NCI-H1930 (cell line): ENCODE measurements around the gene FNDC5.

Experiments
- DNase-seq, 2 experiments: peaks; one replicate each; lab custom pipeline; 2025; lab: John Stamatoyannopoulos, UW

Gene FNDC5

DNA sequence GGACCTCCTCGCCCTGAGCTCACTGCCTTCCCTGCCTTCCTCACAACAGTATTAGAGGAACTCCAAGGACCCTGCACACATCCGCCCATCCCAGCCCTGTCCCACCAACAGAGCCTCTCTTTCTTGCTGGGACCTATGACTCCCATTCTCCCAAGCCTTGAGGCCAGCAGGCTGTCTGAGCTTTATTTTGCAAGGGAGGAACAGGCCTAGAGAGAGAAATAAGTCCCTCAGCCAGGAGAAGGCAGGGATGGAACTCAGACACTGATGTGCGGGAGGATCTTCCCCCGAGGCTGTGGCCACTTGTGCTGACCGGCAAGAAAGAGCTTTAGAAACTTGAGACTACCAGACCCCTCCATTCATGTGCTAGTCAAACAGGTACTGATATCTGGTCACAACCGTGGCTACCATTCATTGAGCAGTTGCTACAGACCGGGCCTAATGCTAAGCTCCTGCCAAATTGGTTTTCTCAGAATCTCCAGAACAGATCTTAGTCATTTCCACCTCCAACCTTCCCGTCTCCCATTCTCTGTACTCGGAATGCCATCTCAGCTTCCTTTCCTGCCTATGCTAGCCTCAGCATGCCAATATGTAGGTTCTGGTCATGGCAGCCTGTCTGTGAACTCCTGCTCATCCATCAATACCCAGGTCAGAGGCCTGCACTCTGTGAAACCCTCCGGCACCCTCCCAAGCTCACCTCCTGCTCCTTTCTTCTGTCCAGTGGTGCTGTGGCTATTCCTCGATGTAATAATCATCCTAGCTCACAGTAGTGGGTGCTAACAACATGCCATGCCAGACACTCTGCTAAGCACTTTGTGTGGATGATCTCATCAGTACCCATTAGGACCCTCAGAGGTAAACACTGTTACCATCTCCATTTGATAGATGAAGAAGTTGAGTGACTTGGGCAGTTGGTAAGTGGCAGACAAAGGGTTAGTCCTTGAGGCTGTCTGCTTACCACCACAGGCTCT lies 26.7 kb upstream of the FNDC5 start:
- DNase-seq = no peak

DNA sequence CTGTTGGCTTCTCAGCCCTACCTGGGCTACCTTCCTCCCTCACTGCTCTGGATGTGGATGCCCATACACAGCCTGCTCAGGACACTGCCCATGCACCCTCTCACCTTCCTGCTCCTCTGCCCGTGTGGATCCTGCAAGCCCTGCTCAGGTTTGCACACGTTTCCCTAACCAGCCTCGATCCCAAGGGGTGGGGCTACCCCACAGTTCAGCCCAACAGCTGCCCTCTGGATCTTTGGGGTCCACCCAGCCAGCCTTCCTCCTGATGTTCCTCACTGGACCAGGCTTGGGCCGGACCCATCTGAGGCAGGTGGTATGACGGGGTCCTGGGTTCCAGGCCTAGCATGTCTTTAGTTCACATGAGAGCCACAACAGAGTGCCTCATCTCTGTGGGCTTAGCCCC lies 25.7 kb upstream of the FNDC5 start:
- DNase-seq = no peak

DNA sequence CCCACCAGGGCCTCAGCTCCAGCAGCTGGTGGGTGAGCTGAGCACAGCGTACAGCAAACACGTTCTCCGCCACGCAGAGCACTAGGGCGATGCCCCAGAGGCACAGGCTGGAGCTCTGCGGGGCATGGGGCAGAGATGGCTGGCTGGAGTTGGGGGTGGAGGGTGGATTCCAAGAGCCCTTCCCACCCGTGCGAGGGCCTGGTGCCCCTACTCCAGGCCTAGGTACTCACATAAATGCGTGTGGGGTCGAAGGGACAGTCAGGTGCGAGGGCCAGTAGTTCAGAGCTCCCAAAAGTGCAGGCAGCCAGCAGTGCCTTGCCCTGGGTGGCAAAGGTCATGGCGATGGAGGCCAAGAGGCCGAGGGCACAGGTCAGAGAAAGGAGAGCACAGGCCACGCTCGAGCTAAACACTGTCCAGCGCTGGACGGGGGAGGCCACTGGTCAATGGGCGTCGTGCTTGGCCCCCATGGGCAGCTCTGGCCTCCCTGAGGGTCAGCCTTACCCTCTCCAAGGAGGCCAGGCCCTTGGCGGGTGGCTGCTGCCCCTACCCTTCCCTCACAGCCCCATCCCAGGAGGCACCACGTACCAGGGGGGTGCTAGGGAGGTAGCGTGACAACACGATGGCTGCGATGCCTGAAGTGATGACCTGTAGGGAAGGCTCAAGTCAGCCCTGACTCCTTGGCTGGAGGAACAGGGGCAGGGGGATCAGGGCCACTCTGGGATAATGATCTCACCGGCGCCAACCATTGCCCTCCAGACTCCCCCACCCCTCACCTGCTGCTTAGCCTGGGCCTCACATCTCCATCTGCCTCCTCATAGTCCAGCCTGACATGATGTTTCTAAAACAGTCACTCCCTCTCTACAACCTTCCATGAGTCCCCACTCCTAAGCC lies 24.9 kb upstream of the FNDC5 start:
- no peak for DNase-seq

DNA sequence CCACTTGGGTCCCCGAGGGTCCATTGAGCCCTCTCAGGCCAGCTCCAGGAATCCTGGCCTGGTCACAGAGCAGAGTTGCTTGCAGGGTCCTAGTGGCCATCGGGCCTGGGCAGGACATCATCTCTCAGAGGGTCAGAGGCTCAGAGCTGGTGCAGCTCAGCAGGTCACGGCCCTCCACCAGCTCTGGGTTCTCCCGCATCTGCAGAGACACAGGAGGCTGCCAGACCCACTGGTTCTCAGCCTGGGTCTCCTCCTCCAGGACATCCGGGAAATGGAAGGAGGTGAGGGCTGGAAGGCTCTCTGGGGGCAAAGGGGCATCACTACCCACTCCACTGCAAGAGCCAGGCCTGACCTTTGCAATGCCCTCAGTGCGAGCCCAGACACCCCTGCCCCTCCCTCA lies 24.0 kb upstream of the FNDC5 start:
- no peak for DNase-seq

DNA sequence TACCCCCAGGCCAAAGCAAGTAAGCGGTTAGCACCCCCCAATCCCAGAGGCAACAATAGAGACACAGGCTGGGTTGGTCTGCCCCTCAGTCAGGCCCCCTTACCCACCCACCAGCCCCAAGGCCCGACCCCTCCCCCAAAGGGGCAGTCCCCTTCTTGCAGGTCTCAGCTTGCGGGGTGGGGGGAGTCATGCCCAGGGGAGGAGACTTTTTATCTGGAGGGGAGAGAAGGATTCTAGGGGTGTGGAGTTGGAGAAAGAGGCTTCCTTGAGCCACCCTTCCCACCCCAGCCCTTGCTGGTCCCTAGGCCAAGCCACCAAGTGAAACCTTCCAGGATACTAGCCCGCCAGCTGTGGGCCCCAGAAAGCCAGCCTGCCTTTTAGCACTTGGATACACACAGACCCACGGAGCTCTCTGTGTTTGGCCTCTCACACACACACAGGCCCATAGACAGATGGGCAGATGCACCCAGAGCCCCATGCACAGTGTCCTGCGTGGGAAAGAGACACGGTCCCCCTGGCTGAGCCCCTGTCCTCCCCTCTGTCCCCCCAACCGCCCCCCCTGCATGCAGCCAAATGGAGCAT lies 23.4 kb upstream of the FNDC5 start:
- no peak for DNase-seq

DNA sequence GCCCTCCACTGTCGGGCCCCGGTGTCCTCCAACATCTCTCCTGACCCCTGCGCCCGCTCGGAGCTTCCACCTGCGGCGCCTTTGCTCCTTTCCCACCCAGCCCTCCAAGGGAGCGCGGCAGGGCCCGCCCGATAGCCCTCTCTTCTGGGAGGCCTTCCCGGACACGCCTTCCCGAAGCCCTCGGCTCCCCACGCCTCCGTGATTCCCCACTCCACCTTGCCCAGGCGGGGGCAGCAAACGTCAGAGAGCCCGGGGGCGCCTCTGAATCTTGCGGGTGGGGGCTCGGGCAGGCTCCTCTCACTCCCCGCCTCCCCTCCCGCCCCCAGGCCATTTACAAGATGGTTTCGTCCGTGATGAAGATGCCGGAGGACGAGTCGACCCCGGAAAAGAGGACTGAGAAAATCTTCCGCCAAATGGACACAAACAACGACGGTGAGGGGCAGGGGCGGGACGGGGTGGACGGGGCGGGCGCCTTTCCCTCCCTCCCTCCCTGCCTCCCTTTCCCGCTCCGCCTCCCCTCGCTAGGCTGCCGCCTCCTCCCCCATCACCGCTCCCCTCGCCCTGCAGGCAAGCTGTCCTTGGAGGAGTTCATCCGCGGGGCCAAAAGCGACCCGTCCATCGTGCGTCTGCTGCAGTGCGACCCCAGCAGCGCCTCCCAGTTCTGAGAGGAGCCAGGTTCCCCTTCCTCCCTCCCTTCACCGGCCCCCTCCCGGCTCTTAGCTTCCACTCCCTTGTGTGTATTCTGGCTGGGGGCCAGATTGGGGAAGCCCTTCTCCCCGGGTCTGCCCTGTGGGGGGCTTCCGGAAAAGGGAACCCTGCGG lies 22.7 kb upstream of the FNDC5 start:
- peak; percentile 67 to 72 for DNase-seq

DNA sequence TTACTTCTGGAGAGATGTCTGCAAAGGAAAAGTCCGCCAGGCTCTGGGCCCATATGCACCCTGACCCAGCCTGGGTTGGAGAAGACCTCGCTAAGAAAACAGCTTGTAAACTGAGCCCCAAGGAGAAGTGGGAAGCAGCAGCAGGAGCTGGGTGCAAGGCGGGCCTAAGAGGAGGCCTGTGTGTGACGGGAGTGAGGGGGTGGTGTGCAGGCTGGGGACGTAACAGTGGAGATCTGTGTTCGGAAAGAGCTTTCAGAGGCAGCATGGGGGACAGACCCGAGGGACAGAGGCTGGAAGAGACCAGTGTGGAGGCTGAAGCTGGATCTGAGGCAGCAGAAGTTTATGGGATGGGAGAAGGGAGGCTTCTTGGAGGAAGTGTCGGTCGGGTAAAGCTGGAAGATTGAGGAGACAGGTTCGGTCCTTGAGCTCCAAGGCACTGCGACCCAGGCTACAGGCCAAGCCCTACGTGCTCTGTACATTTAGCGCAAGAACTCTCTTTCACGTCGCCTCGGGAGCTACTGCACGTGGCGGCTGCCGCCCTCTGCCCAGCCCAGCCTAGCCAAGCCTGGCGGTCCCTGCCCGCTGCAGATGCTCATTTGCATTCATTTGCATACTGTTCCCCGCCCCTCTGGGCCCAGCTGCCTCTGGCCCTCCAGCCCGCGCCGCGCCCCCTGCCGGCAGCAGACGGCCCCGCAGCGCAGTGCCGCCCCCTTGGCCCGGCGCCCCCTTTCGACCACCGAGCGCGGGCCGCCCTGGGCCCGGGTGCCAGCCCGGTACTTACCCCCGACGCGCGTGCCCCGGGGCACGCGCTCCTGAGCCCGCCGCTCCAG lies 21.9 kb upstream of the FNDC5 start:
- peak; percentile 77 to 80 for DNase-seq

DNA sequence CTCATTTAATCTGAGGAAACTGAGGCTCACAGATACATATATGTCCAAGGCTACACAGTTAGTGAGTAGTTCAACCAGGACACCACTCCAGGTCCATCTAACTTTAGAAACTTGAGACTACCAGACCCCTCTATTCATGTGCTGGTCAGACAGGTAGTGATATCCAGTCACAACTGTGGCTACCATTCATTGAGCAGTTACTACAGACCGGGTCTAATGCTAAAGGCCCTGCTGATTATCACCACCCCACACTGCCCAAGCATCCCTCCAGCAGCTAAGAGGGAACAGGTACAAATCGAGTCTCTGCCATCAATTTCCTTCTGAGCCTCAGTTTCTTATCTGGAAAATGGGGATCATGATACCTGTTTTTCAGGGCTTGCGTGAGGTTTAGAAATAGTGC lies 20.9 kb upstream of the FNDC5 start:
- no peak for DNase-seq

DNA sequence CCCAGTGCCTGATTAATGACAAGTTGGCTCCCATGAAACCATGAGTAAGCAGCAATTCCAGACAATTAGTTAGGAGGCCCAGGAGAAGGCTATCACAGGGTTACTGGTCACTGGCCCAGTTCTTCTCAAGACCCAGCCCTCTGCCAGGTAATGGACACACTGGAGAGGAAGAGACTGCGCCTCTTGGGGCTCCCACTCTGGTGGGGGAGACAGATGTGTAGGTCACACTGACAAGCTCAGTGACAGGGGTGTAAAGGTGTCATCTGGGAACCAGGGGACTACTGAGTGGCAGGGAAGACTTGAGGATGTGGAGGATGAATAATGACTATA lies 20.5 kb upstream of the FNDC5 start:
- DNase-seq = no peak

DNA sequence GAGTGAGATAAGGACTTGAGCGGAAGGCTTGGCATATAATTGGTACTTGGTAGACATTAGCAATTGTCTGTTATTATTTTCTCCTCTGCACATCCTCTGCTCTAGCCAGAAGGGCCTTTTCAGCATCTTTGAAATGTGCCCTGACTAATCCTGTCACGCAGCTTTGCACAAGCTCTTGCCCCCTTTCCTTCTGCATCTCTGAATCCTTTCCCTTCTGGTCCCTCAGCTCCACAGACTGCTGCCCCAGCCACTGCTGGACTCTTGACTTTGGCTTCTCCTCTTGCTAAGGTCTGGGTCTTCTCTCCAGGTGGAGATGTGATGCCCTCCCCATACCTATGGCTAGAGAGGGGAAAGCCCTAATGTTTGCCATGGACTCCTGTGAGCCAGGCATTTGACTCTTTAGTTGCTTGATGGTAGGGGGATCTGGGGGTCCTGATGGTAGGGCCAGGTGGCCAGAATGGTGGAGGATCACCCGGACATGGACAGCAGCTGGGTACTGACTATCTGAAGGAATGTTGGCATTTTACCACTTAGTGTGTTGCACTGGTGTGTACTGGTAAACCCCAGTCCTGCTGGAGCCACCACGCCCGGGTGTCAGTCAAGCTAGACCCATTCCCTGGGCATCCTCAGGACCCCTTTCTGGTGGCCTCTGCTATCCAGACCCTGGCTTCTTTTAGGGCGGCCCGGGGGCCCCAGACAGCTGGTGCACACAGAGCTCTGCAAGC lies 20.0 kb upstream of the FNDC5 start:
- DNase-seq = no peak

DNA sequence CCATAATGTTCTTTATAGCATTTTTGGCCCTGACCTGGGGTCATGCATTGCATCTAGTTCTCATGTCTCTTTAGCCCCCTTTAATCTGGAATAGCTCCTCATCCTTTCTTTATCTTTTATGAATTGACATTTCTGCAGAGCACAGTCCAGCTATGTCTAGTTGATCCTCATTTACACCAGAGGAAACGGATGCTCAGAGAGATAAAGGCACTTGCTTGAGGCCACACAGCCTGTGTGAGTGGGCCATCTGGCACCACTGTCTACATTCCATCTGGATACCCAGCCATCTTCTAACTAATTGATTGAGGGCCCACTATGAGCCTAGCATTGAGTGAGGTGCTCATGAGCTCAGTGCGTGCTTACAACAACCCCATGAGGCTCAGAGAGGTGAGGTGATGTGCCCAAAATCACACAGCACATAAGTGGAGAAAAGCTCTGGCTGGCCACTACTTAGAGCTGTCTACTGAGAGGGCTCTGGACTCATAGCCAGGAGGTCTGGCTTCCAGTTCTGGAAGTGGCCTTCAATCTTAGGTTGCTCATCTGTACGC lies 19.1 kb upstream of the FNDC5 start:
- DNase-seq = no peak

DNA sequence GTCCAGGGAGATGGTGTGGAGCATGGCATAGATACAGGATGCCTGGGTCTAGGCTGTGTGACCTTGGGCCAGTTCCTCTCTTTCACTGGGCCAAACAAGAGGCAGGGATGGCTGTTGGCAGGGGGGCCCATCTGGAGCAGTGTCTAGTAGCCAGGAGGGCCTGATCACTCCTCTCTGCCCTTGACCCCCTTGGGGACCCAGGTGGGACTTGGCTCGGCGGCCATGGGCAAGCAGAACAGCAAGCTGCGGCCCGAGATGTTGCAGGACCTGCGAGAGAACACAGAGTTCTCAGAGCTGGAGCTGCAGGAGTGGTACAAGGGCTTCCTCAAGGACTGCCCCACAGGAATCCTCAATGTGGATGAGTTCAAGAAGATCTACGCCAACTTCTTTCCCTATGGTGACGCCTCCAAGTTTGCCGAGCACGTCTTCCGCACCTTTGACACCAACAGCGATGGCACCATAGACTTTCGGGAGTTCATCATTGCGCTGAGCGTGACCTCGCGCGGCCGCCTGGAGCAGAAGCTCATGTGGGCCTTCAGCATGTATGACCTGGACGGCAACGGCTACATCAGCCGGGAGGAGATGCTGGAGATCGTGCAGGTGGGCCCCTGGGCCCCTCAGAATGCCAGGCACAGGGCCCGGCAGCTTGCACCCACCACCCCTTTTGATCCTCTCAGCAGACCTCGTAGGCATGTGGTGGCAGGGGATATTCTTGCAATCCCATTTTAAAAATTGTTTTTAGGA lies 18.1 kb upstream of the FNDC5 start:
- DNase-seq = no peak

DNA sequence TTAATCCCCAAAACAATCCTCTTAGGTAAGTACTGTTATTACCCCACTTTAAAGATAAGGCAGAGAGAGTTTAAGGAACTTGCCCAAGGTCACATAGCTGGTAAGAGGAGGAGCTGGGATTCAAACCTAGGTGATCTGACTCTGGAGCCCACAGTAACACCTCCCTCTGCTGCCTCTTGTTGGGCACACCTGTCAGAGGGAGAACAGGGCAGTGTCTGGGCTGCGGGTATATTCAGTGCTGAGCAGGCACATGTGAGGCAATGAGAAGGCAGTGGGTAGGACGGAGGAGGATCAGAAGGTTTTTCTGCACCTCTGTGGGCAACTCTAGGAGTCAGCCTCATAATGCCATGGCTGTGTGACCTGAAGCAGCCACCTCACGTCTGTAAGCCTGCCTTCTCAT lies 17.4 kb upstream of the FNDC5 start:
- no peak for DNase-seq

DNA sequence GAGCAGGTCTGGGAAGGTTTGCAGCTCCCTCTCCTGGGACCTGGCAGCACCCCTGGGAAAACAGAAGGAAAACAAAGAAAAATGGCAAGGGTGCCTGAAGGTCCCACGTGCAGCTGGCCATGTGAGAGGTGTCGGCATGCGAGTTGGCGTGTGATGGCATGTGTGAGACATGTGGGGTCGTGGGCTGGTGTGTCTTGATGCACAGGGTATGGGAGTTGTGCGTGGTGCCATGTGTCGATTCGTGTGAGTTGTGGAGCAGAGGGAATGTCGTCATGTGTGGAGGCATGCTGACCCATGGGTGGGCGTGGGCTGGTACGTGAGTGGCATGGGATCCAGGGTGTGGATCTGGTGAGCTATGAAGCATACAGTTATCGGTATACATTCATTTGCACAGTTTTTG lies 16.9 kb upstream of the FNDC5 start:
- DNase-seq = no peak

DNA sequence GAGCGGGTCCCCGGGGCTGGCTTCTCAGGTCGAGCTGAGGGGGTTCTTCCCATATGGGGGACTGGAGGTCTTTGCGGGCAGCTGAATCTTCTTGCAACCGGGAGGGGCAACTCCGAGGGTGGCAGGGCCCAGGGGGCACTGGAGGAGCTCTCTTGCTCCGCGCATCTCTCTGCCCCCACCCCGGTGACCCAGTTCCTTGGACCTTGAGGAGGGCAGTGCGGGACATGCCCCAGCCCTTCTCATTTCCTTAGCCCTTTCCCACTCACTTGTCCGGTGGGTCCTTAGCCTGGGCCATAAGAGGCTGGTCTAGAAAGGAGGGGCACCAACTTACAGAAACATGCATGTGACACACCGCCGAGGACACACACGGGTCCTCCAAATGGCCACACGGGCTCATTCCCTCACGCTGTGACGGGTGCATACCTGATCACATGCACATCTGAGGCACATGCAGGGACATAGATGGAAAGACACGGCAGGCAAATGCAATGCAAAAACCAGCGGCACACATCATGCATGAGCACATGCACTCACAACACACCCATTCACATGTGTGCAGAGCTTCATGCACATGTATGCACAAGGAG lies 16.2 kb upstream of the FNDC5 start:
- DNase-seq = no peak

DNA sequence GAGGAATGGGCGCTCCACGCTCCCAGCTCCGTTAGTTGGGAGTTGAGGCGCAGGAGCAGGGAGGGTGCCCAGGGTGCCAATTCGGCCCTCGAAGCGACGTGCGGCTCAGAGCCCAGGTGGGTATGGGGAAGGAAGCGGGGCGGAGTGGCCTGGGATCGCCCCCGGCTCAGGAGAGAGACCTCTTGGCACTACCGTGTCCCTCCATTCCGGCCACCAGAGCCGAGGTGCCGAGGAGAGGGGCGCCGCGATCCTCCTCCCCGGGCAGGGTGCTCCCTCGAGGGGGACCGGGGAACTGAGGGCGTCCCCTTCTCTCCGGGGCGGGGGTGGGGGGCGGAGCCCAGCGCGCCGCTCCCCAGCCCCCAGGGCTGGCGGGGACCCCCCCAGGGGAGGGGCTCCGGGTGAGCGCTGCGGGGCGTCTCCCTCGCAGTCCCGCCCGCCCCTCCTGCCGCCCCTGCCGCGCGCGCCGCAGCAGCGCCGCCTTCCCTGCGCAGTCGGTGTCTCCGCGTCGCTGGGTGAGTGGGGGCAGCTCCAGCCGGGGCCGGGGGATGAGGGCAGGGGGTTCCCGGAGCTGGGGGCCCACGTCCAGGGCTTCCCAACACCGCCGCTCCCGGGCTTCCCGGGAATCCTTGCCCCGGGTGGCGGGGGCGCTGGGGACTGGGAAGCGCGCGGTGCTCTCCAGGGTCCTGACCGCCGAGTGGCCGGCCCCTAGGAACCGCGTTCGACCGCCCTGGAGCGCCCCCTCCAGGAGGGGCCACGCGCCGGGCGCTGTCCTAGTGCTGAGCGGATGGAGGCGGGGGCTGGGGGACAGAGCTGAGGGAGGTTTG lies 15.5 kb upstream of the FNDC5 start, which contains the start of gene HPCA:
HPCA (plus strand) TSS at position 488 of the 824 bp plus-strand sequence. CDS start 2,408 bp downstream, outside the sequence.
- peak; percentile 53 to 83 for DNase-seq

DNA sequence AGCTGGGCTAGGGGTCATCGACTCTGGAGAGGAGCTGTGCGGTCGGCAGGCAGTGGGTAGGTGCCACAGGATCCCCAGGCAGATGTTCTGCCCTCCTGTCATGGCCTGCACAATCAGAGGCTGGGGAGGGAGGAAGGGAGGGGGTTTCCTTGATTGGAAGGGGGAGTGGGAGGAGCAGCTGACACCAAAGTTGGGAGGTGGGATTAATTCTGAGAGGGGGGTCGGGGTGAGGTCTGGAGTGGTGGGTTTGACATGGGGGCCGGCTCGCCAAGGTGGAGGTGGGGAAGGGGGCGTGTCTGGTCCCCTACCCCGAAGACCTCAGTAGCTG lies 14.9 kb upstream of the FNDC5 start:
- DNase-seq = no peak

DNA sequence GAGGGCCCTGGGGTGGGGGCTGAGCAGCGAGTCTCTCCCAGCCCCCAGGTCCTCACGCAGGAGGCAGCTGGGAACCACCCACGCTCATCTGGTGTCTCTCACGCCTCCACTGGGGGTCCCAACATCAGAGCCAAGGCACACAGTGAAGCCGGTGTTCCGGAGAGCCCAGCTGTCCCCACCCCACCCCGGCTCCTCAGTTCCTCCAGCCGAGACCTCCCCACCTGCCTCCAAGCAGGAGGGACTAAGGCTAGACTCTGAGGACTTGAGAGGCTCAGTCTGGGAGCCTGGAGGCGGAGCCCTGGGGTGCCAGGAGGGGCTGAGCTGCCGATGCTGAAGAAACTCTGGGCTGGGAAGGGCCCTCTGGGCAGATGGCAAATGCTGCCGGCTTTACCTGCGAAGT lies 14.0 kb upstream of the FNDC5 start:
- no peak for DNase-seq
